HepG2 (cell line): ENCODE data around the gene POU2F1. TPM values are rescaled to one million over a fixed set of nuclear protein-coding genes. Genes with fewer than 3 reads are reported as not detected.

Experiments used
- ATAC-seq: fragments of 200-7000 bp; cut with Tn5 transposase; 3 replicates; pipeline ENCODE4 v1.9.1; 2020; ENCODE audit warnings: mild to moderate bottlenecking, moderate library complexity
- BruUV-seq: library from RNA; stranded (reverse); fragments of 400-500 nt; replicated peaks from 2 replicates; lab custom pipeline; 2021; lab: Mats Ljungman, UMichigan
- CTCF ChIA-PET: fragments of 300-600 bp; formaldehyde crosslinking; extraction: SDS; loops from one replicate; lab custom pipeline; 2021; ENCODE audit warnings: low total read pairs, inconsistent platforms, low intra/inter-chr PET ratio; lab: Yijun Ruan, JAX
- POLR2A ChIA-PET: fragments of 350-600 bp; sonication (Branson Sonifier 250); formaldehyde crosslinking; loops from one replicate; lab custom pipeline; 2020; ENCODE audit warnings: antibody characterized with exemption, inconsistent platforms; lab: Yijun Ruan, JAX
- DNase-seq: peaks from one replicate; pipeline ENCODE4 v3.0.0-alpha.2; 2015; ENCODE audit warnings: low spot score
- FAIRE-seq: peaks from 3 replicates; lab custom pipeline; 2011; peaks lifted over from hg19 to GRCh38; lab: Jason Lieb, UNC
- H2AFZ ChIP-seq: one replicate; pipeline ENCODE4 v1.6.1; 2011; ENCODE audit warnings: low read length, inconsistent platforms
- H3K27ac ChIP-seq: fragments of 300-600 bp; 3 replicates; pipeline ENCODE4 v1.8.0; 2011; ENCODE audit warnings: mixed run types, mild to moderate bottlenecking, mixed read lengths, low read length, inconsistent platforms; ENCODE audit not compliant: insufficient read depth; ENCODE audit errors: extremely low read length
- H3K27me3 ChIP-seq, 2 experiments: fragments of 200-600 bp in 1 of 2; 2 replicates in 1 of 2; 3 replicates in 1 of 2; pipeline versions ENCODE4 v1.6.0 to v1.8.0; 2011; ENCODE audit warnings: low read length in 2 of 2, mild to moderate bottlenecking in 2 of 2, moderate library complexity in 2 of 2, inconsistent platforms in 1 of 2; ENCODE audit not compliant: insufficient read depth in 2 of 2, control insufficient read depth in 1 of 2
- H3K36me3 ChIP-seq, 2 experiments: fragments of 200-600 bp in 1 of 2; replicated peaks in 1 of 2; 2 replicates in 1 of 2; 3 replicates in 1 of 2; pipeline versions ENCODE4 v1.5.1 to v1.8.0; 2011; ENCODE audit warnings: low read length in 2 of 2, inconsistent platforms in 1 of 2; ENCODE audit not compliant: insufficient read depth in 2 of 2, control insufficient read depth in 1 of 2
- H3K4me1 ChIP-seq: 2 replicates; pipeline ENCODE4 v1.5.1; 2012; ENCODE audit warnings: low read length, inconsistent platforms; ENCODE audit not compliant: insufficient read depth
- H3K4me2 ChIP-seq: 2 replicates; pipeline ENCODE4 v1.6.0; 2011; ENCODE audit warnings: low read depth, low read length, inconsistent platforms
- H3K4me3 ChIP-seq, 3 experiments: fragments of 200-600 bp in 1 of 3; sonication (generic), shearing (Covaris generic) in 1 of 3; replicated peaks in 1 of 3; 2 replicates each; pipeline ENCODE4 v1.5.1; 2011 to 2016; ENCODE audit warnings: low read length in 3 of 3, inconsistent platforms in 2 of 3, low read depth in 2 of 3, mild to moderate bottlenecking in 2 of 3, control low read depth in 1 of 3, mixed read lengths in 1 of 3; ENCODE audit not compliant: insufficient read depth in 1 of 3
- H3K79me2 ChIP-seq: one replicate; pipeline ENCODE4 v1.6.1; 2011; ENCODE audit warnings: low read length, inconsistent platforms; ENCODE audit not compliant: insufficient read depth
- H3K9ac ChIP-seq: 2 replicates; pipeline ENCODE4 v1.6.0; 2011; ENCODE audit warnings: mild to moderate bottlenecking, low read depth, low read length, inconsistent platforms; ENCODE audit not compliant: insufficient read depth
- H3K9me3 ChIP-seq: 2 replicates; pipeline ENCODE4 v1.5.1; 2012; ENCODE audit warnings: mild to moderate bottlenecking, low read length
- H4K20me1 ChIP-seq: 2 replicates; pipeline ENCODE4 v1.6.0; 2011; ENCODE audit warnings: inconsistent platforms, mild to moderate bottlenecking, low read length, moderate library complexity; ENCODE audit not compliant: insufficient read depth
- CBX1 ChIP-seq: IDR thresholded peaks from one replicate; pipeline ENCODE4 v1.6.1; 2016; ENCODE audit warnings: antibody characterized with exemption, low read depth
- IRF2 ChIP-seq: IDR thresholded peaks from 2 replicates; pipeline ENCODE4 v1.6.1; 2018; ENCODE audit warnings: missing genetic modification reagents, missing compliant biosample characterization
- NFKB2 ChIP-seq: sonication (generic); formaldehyde crosslinking; IDR thresholded peaks from 2 replicates; pipeline ENCODE4 v1.4.0; 2020; ENCODE audit warnings: missing genetic modification reagents, borderline replicate concordance
- NR2F2 ChIP-seq: IDR thresholded peaks from 2 replicates; pipeline ENCODE4 v1.6.1; 2012; ENCODE audit warnings: low read depth, inconsistent platforms, borderline replicate concordance
- U2AF2 ChIP-seq: fragments of 200-400 bp; formaldehyde crosslinking; IDR thresholded peaks from 2 replicates; pipeline ENCODE4 v1.6.1; 2017; ENCODE audit warnings: low read depth, mild to moderate bottlenecking, low read length
- ZNF337 ChIP-seq: sonication (generic); formaldehyde crosslinking; IDR thresholded peaks from 2 replicates; pipeline ENCODE4 v1.5.1; 2020; ENCODE audit warnings: missing genetic modification reagents, low read depth, mild to moderate bottlenecking, borderline replicate concordance
- whole genome bisulfite sequencing: methylation state at CpG from one replicate; pipeline ENCODE4 v1.1.6; 2017; ENCODE audit warnings: low lambda C conversion rate; 5-methylcytosine and 5-hydroxymethylcytosine counted together
- in situ Hi-C: cut with HindIII; loops from 2 replicates; pipeline ENCODE4 v1.10.0; 2017; ENCODE audit warnings: low pct_unique_long_range_greater_than_20kb; ENCODE audit not compliant: extremely low pct_ligation_motif_present
- intact Hi-C: fragments of 100-400 bp; cut with micrococcal nuclease; formaldehyde crosslinking; loops from one replicate; pipeline ENCODE4 v1.10.0; 2022; ENCODE audit not compliant: unreplicated experiment
- polyA plus RNA-seq, 8 experiments: library from polyadenylated mRNA; depleted of rRNA in 3 of 8; stranded (reverse) in 7 of 8; unstranded in 1 of 8; fragments of >200 nt; fragmentation: Illumina TruSeq in 4 of 8; extraction: Trizol in 4 of 8; gene quantifications; 2 replicates each; pipeline versions ENCODE4 v1.2.1 to v1.2.3, GENCODE V29; 2011 to 2016; ENCODE audit warnings: low read depth in 4 of 8, missing spikeins in 1 of 8, mixed read lengths in 1 of 8; ENCODE audit not compliant: insufficient read depth in 1 of 8
- total RNA-seq, 5 experiments: library from RNA; depleted of rRNA; stranded (reverse); fragments of >200 nt; fragmentation: Illumina TruSeq; extraction: Trizol; gene quantifications; 2 replicates each; pipeline ENCODE4 v1.2.3, GENCODE V29; 2016; ENCODE audit warnings: low read depth in 1 of 5
- TF ChIP-seq, protein P1 (sequence below): sonication (generic); formaldehyde crosslinking; IDR thresholded peaks from 2 replicates; pipeline ENCODE4 v1.5.0; 2020; ENCODE audit warnings: mild to moderate bottlenecking, missing genetic modification reagents, borderline replicate concordance

The POU2F1 gene
- total and polyA plus RNA-seq, 2 of the 13 experiments (the other 11 are each of a cell fraction or from before 2014, with no cell fraction given): 10.2 to 13.0 TPM

GRCh38 chr1:167365360-167365759, 144.7 kb downstream of the POU2F1 start (continued):
- no peak for TF ChIP-seq NFKB2 (CRISPR knock-in tag)
- TF ChIP-seq CBX1: no peak
- TF ChIP-seq IRF2: no peak
- TF ChIP-seq U2AF2: no peak
- TF ChIP-seq, protein P1, sequence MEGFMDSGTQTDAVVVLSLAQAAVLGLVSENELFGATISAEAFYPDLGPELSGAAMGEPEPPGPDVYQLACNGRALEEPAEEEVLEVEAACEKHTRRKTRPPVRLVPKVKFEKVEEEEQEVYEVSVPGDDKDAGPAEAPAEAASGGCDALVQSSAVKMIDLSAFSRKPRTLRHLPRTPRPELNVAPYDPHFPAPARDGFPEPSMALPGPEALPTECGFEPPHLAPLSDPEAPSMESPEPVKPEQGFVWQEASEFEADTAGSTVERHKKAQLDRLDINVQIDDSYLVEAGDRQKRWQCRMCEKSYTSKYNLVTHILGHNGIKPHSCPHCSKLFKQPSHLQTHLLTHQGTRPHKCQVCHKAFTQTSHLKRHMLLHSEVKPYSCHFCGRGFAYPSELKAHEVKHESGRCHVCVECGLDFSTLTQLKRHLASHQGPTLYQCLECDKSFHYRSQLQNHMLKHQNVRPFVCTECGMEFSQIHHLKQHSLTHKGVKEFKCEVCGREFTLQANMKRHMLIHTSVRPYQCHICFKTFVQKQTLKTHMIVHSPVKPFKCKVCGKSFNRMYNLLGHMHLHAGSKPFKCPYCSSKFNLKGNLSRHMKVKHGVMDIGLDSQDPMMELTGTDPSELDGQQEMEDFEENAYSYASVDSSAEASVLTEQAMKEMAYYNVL (CRISPR knock-in tag): no peak

GRCh38 chr1:167367705-167368104, 147.0 kb downstream of the POU2F1 start:
- no peaks in the 10 kb centered on the region for H3K4me1 ChIP-seq
- H3K36me3 ChIP-seq: peaks cover 1 to 17% of the 10 kb centered on the region in 2 experiments; a peak in 3 of 5 replicates
- no peaks in the 10 kb centered on the region for H3K9me3 ChIP-seq
- no peak overlapping the region for H2AFZ ChIP-seq
- H3K27ac ChIP-seq: no peak overlapping the region
- intact Hi-C loops: no loop called here
- ChIA-PET POLR2A (no interaction called here), CTCF (no interaction called here)
- H3K4me3 ChIP-seq: no peak overlapping the region
- H3K27me3 ChIP-seq: no peaks in the 10 kb centered on the region
- in situ Hi-C loops: no loop called here
- no TSS peak for BruUV-seq
- DNase-seq (no peak), FAIRE-seq (no peak), ATAC-seq (no peak)
- no peak overlapping the region for H3K9ac ChIP-seq
- WGBS: 94% methylated on average over 4 of the region's 4 CpGs
- H4K20me1 ChIP-seq: no peaks in the 10 kb centered on the region
- TF ChIP-seq NR2F2 (no peak), ZNF337 (CRISPR knock-in tag) (no peak)
- no peak overlapping the region for H3K4me2 ChIP-seq
- H3K79me2 ChIP-seq: no peaks in the 10 kb centered on the region
